Activated T-helper 1 cell treated with anti-CD3 and anti-CD28 coated beads, Interleukin-2, amount 50 U/mL, for 16 hours (primary cell): Measurements from ENCODE around the gene POLR2E.
A peak's percentile ranks its signal among the peaks of the same experiment; 100 is the strongest.

Experiments
- DNase-seq, 2 donors: peaks; one replicate each; pipeline ENCODE4 v3.0.0-alpha.2; 2020; ENCODE audit warnings: low read depth in 1 of 2, low spot score in 1 of 2

The POLR2E gene

GRCh38 chr19:1111641-1112267, 16.6 kb upstream of the POLR2E start:
- no peak for DNase-seq

GRCh38 chr19:1110809-1111640, 15.8 kb upstream of the POLR2E start:
- DNase-seq: no peak

- no peak for DNase-seq
Measured at GRCh38 chr19:1109697-1110671, 14.8 kb upstream of the POLR2E start.

- DNase-seq: no peak
Measured at GRCh38 chr19:1109032-1109551, 13.9 kb upstream of the POLR2E start.

- no peak for DNase-seq
Measured at GRCh38 chr19:1108291-1109031, 13.3 kb upstream of the POLR2E start.

- no peak for DNase-seq
Measured at GRCh38 chr19:1107661-1108261, 12.6 kb upstream of the POLR2E start.

GRCh38 chr19:1106841-1107660, 11.9 kb upstream of the POLR2E start:
- DNase-seq: no peak

GRCh38 chr19:1105873-1106840, 11.0 kb upstream of the POLR2E start:
- DNase-seq: no peak

GRCh38 chr19:1105008-1105872, 10.1 kb upstream of the POLR2E start:
- DNase-seq: no peak

GRCh38 chr19:1104311-1105007, 9.3 kb upstream of the POLR2E start:
- DNase-seq: peak in 1 of 2 donors; percentile 67

GRCh38 chr19:1103708-1104310, 8.6 kb upstream of the POLR2E start, which contains the start of gene GPX4:
TSS of gene GPX4 (plus strand) at chr19:1103994. CDS start at chr19:1104044, 50 bp downstream.
- peak; percentile 98 for DNase-seq

- DNase-seq: no peak
Measured at GRCh38 chr19:1103132-1103707, 8.0 kb upstream of the POLR2E start.

GRCh38 chr19:1102407-1103131, 7.4 kb upstream of the POLR2E start:
- DNase-seq: peak in 1 of 2 donors; percentile 43

- no peak for DNase-seq
Measured at GRCh38 chr19:1101337-1101698, 6.1 kb upstream of the POLR2E start.
